Mesothelial cell of epicardium (in vitro differentiated cells): ENCODE results near the gene PRSS33. TPM values are rescaled to one million over a fixed set of nuclear protein-coding genes. Genes with fewer than 3 reads are reported as not detected.

Source experiments
- DNase-seq, 2 experiments: peaks; one replicate each; pipeline ENCODE4 v3.0.0; 2021; ENCODE audit warnings: low spot score in 2 of 2; ENCODE audit not compliant: unreplicated experiment in 2 of 2
- H3K27ac Mint-ChIP-seq: 2 replicates; pipeline ENCODE4 v1.8.0; 2021; ENCODE audit warnings: mixed read lengths
- H3K27me3 Mint-ChIP-seq: 2 replicates; pipeline ENCODE4 v1.8.0; 2021; ENCODE audit warnings: low read depth, mixed read lengths
- H3K36me3 Mint-ChIP-seq: 2 replicates; pipeline ENCODE4 v1.8.0; 2021; ENCODE audit warnings: mixed read lengths
- H3K4me1 Mint-ChIP-seq: 2 replicates; pipeline ENCODE4 v1.8.0; 2021; ENCODE audit warnings: mixed read lengths
- H3K4me3 Mint-ChIP-seq: 2 replicates; pipeline ENCODE4 v1.8.0; 2021; ENCODE audit warnings: mild to moderate bottlenecking, moderate library complexity, mixed read lengths
- H3K9me3 Mint-ChIP-seq: 2 replicates; pipeline ENCODE4 v1.8.0; 2021; ENCODE audit warnings: mixed read lengths
- total RNA-seq: library from RNA; stranded (reverse); gene quantifications from 3 replicates; pipeline ENCODE4 v1.2.1, GENCODE V29; 2021
- TF ChIP-seq, protein P1 (sequence below): fragments of 200-600 bp; sonication (generic); IDR thresholded peaks from one replicate; pipeline ENCODE4 v1.5.0; 2021; ENCODE audit warnings: antibody characterized with exemption; ENCODE audit not compliant: unreplicated experiment

Gene PRSS33
- not detected in 3 replicates for total RNA-seq

- TF ChIP-seq, protein P1, sequence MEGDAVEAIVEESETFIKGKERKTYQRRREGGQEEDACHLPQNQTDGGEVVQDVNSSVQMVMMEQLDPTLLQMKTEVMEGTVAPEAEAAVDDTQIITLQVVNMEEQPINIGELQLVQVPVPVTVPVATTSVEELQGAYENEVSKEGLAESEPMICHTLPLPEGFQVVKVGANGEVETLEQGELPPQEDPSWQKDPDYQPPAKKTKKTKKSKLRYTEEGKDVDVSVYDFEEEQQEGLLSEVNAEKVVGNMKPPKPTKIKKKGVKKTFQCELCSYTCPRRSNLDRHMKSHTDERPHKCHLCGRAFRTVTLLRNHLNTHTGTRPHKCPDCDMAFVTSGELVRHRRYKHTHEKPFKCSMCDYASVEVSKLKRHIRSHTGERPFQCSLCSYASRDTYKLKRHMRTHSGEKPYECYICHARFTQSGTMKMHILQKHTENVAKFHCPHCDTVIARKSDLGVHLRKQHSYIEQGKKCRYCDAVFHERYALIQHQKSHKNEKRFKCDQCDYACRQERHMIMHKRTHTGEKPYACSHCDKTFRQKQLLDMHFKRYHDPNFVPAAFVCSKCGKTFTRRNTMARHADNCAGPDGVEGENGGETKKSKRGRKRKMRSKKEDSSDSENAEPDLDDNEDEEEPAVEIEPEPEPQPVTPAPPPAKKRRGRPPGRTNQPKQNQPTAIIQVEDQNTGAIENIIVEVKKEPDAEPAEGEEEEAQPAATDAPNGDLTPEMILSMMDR, result no peak
- no peaks in the 10 kb centered on the region for H3K36me3 Mint-ChIP-seq
- no peaks in the 10 kb centered on the region for H3K9me3 Mint-ChIP-seq
- peaks cover 32% of the 10 kb centered on the region for H3K27me3 Mint-ChIP-seq
- H3K27ac Mint-ChIP-seq, result no peak within 1 kb of the TSS
- DNase-seq, result no peak
- H3K4me1 Mint-ChIP-seq, result no peaks in the 10 kb centered on the region
- H3K4me3 Mint-ChIP-seq, result no peak within 1 kb of the TSS
Measured at GRCh38 chr16:2787406-2787805, at the start of gene PRSS33. PRSS33 (minus strand) TSS chr16:2787560; CDS start chr16:2786547, 1,013 bp downstream.

DNA sequence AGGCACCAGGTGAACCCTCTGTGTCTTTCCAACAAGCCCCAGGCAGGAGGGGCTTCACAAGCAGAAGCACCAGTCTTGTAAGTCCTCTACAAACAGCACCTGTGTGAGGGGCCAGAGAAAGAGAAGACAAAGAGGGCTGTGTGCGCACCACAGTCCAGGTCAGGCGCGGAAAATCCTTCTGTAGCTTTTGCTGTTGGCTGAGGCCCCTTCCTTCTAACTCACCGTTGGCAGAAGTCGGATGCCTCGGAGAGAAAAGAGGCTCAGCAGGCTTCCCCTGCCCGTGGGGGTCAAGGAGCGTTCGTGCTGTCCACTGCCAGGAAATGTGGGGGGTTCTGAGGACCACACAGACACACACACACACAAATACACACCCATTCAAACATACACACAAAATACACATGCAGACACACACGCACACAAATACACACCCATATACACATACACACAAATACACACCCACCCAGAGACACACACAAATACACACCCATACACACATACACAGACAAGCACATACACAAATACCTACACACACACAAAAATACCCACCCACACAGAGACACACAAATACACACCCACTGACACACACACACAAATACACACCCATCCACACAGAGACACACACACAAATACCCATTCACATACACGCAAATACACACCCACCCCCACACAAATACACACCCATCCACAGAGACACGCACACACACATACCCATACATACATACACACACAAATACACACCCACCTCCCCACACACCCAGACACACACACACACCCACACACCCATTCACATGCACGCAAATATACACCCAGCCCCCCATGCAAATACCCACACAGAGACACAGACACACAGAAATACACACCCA, 49.5 kb upstream of the PRSS33 start:
- TF ChIP-seq, protein P1, result no peak
- peaks cover 12% of the 10 kb centered on the region for H3K4me1 Mint-ChIP-seq
- no peak overlapping the region for H3K27ac Mint-ChIP-seq
- H3K4me3 Mint-ChIP-seq, result no peak overlapping the region
- DNase-seq, result no peak
- H3K9me3 Mint-ChIP-seq, result no peaks in the 10 kb centered on the region
- peaks cover 17% of the 10 kb centered on the region for H3K27me3 Mint-ChIP-seq
- H3K36me3 Mint-ChIP-seq, result no peaks in the 10 kb centered on the region

DNA sequence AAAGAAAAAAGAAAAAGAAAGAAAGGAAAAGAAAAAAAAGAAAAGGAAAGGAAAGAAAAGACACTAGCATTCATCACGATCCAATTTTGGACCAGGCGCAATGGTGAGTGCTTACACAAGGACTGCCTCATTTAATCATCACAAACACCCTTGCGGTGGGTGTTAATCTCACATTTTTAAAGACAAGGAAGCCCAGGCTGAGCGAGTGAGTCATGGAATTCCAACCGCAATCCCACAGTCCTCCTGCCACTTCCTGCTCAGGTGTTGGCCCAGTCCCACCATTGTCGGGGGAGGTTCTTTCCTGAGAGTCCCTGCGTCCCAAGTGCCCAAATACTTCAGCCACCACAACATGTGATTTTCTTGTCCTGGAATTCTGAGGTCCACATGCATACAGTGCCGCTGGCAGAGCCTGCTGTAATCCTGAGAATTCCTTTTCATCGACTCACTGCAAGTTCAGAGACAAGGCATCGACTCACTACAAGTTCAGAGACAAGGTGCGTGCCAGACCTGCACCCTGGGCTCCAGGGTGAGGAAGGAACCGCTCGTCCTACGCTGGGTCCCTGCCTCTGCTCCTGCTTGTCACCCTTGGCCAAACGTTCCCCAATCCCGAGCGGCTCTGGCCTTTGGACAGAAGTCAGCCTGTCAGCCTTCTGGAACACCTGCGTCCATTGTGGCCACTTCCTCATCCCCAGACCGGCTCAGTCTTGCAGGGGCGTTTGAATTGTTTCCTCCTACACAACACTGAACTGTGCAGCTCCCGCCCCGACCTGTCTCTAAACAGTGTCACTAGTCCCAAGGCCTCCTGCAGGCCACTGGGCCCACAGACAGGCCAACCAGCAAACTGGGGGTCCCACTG, 48.5 kb upstream of the PRSS33 start:
- Mint-ChIP-seq H3K4me1 (peaks cover 12% of the 10 kb centered on the region), H3K4me3 (no peak overlapping the region), H3K36me3 (no peaks in the 10 kb centered on the region), H3K27me3 (peaks cover 20% of the 10 kb centered on the region), H3K27ac (peak overlapping the region; percentile 44), H3K9me3 (no peaks in the 10 kb centered on the region)
- DNase-seq, result no peak
- TF ChIP-seq, protein P1, result no peak

DNA sequence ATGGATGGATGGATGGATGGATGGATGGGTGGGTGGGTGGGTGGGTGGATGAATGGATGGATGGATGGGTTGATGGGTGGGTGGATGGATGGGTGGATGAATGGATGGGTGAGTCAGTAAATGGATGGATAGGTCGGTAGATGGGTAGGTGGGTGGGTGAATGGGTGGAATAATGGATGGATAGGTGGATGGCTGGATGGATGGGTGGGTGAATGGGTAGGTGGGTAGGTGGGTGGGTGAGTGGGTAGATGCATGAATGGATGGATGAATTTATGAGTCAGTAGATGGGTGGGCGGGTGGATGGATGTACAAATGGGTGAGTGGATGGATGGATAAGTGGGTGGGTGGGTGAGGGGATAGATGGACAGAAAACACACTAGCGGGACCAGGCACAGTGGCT, 47.6 kb upstream of the PRSS33 start:
- no peaks in the 10 kb centered on the region for H3K36me3 Mint-ChIP-seq
- TF ChIP-seq, protein P1, result no peak
- no peaks in the 10 kb centered on the region for H3K9me3 Mint-ChIP-seq
- no peak overlapping the region for H3K27ac Mint-ChIP-seq
- H3K4me3 Mint-ChIP-seq, result no peak overlapping the region
- H3K27me3 Mint-ChIP-seq, result peaks cover 20% of the 10 kb centered on the region
- no peak for DNase-seq
- peaks cover 12% of the 10 kb centered on the region for H3K4me1 Mint-ChIP-seq

DNA sequence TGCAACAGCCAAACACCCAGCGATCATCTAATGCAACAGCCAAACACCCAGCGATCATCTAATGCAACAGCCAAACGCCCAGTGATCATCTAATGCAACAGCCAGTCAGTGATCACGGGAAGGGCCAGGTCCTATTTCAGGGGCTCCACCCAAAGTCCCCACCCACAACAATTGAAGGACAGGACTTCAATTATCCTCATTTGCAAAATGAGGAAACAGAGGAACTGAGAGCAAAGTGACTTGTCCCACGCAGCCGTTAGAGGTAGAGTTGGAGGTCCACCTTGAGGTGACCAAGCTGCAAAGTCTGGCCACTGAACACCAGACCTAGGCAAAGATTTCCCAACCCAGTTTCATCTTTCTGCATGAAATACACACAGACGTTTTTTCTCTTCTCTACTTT, 46.4 kb upstream of the PRSS33 start:
- no peak overlapping the region for H3K4me3 Mint-ChIP-seq
- TF ChIP-seq, protein P1, result no peak
- no peaks in the 10 kb centered on the region for H3K9me3 Mint-ChIP-seq
- H3K27me3 Mint-ChIP-seq, result peaks cover 20% of the 10 kb centered on the region
- H3K36me3 Mint-ChIP-seq, result no peaks in the 10 kb centered on the region
- no peak overlapping the region for H3K27ac Mint-ChIP-seq
- peaks cover 12% of the 10 kb centered on the region for H3K4me1 Mint-ChIP-seq
- DNase-seq, result no peak
